Erythroblast (primary cell): ENCODE measurements around the gene PSORS1C2.

Experiments used
- GATA1 ChIP-seq: IDR thresholded peaks from 2 replicates; pipeline ENCODE4 v1.6.1; 2011; ENCODE audit warnings: low read depth, mild to moderate bottlenecking, control low read depth, low read length, moderate library complexity
- POLR2A ChIP-seq: IDR thresholded peaks from 2 replicates; pipeline ENCODE4 v1.6.1; 2011; ENCODE audit warnings: mild to moderate bottlenecking, low read length

- TF ChIP-seq POLR2A (no peak), GATA1 (no peak)
Observed at GRCh38 chr6:31173406-31173805, 34.5 kb upstream of the PSORS1C2 start.
